Activated CD8-positive, alpha-beta T cell treated with anti-CD3 and anti-CD28 coated beads, Interleukin-2, amount 10 ng/mL, durations not matched to agents 7 days and 5 days (primary cell): ENCODE data around the gene INTS15. TPM values are rescaled to one million over a fixed set of nuclear protein-coding genes. Genes with fewer than 3 reads are reported as not detected.

Source experiments
- ATAC-seq: fragments of 150-1000 bp; cut with Tn5 transposase; one replicate; pipeline ENCODE4 v1.10.0; 2021; ENCODE audit warnings: moderate library complexity
- CTCF ChIA-PET: fragments of 350-600 bp; sonication (Branson Sonifier 250); formaldehyde crosslinking; loops from one replicate; lab custom pipeline; 2021; ENCODE audit warnings: antibody characterized with exemption; lab: Charles Lee
- POLR2A ChIA-PET: fragments of 350-600 bp; sonication (Branson Sonifier 250); formaldehyde crosslinking; loops from one replicate; lab custom pipeline; 2021; ENCODE audit warnings: antibody characterized with exemption; lab: Charles Lee
- DNase-seq: peaks from one replicate; pipeline ENCODE4 v3.0.0-alpha.2; 2020
- H3K27ac Mint-ChIP-seq: one replicate; pipeline ENCODE4 v1.8.0; 2021; ENCODE audit warnings: mild to moderate bottlenecking, mixed read lengths
- H3K27me3 Mint-ChIP-seq: one replicate; pipeline ENCODE4 v1.8.0; 2021; ENCODE audit warnings: low read depth, mixed read lengths
- H3K36me3 Mint-ChIP-seq: one replicate; pipeline ENCODE4 v1.8.0; 2021; ENCODE audit warnings: low read depth, mixed read lengths
- H3K4me1 Mint-ChIP-seq: one replicate; pipeline ENCODE4 v1.8.0; 2021; ENCODE audit warnings: low read depth, mixed read lengths
- H3K4me3 Mint-ChIP-seq: one replicate; pipeline ENCODE4 v1.8.0; 2021; ENCODE audit warnings: mild to moderate bottlenecking, mixed read lengths
- H3K9me3 Mint-ChIP-seq: one replicate; pipeline ENCODE4 v1.8.0; 2022; ENCODE audit warnings: mixed read lengths; ENCODE audit not compliant: insufficient read depth
- total RNA-seq, 2 experiments: library from RNA; stranded (reverse); gene quantifications; one replicate each; pipeline ENCODE4 v1.2.3, GENCODE V29; 2021

Gene INTS15
- total RNA-seq, 2 experiments from 2014 or later: 40.9 to 42.7 TPM

DNA sequence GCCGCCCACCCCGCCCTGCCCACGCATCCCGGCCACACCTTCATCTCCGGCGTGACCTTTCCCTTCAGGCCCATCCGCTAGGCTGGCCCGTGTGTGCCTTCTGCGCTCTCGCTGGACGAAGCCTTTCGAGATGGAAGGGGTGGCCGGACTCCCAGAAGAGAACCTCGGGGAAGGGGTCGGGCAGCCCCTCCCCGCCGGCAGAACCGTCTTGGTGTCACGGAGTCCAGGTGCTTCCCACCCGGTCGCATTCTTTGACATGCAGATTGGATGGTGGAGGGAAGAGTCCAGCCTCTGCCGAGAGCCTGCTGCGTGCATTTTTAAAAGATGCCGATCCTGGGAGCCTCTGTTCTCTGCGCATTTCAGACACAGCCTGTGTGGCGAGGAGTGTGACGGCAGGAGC, 18.3 kb downstream of the INTS15 start:
- Mint-ChIP-seq H3K4me1 (peaks cover 4% of the 10 kb centered on the region), H3K9me3 (no peaks in the 10 kb centered on the region), H3K27me3 (peaks cover 4% of the 10 kb centered on the region), H3K36me3 (peaks cover 24% of the 10 kb centered on the region), H3K4me3 (no peak overlapping the region), H3K27ac (no peak overlapping the region)
- CTCF ChIA-PET: no interaction called here
- ATAC-seq: no peak
- no peak for DNase-seq
- POLR2A ChIA-PET: no interaction called here

DNA sequence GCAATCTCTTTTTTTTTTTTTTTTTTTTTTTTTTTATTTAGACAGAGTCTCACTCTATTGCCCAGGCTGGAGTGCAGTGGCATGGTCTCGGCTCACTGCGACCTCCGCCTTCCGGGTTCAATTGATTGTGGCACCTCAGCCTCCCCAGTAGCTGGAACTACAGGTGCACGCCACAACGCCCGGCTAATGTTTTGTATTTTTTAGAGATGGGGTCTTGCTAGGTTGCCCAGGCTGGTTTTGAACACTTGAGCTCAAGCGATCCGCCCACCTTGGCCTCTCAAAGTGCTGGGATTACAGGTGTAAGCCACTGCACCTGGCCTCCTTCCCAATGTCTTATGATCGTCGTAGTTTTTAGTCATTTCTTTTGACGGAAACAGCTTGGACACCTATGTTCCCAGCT, 19.0 kb downstream of the INTS15 start:
- Mint-ChIP-seq H3K4me1 (peaks cover 4% of the 10 kb centered on the region), H3K27me3 (peaks cover 6% of the 10 kb centered on the region), H3K4me3 (no peak overlapping the region), H3K9me3 (no peaks in the 10 kb centered on the region), H3K36me3 (peaks cover 21% of the 10 kb centered on the region), H3K27ac (no peak overlapping the region)
- ChIA-PET POLR2A (no interaction called here), CTCF (no interaction called here)
- DNase-seq (no peak), ATAC-seq (no peak)

DNA sequence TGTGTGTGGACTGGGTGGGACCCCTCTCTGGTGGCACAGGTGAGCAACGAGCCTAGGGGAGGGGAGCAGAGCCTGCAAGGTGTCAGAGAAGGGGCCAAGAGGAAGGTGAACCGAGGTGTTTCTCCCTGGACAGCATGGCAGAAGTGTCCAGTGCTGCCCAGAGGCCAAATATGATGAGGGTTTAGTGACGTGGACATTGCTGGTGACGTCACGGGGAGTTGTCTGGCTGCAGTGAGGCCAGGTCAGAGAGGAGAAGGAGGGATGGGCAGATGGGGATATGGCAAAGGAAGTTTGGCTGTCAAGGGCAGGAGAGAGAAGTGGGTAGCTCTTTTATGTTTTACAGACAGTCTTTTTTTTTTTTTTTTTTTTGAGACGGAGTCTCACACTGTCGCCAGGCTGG, 23.0 kb downstream of the INTS15 start:
- no peak for DNase-seq

GRCh38 chr7:6613706-6614105, 23.9 kb downstream of the INTS15 start:
- H3K36me3 Mint-ChIP-seq: no peaks in the 10 kb centered on the region
- H3K9me3 Mint-ChIP-seq: no peaks in the 10 kb centered on the region
- ChIA-PET CTCF (no interaction called here), POLR2A (no interaction called here)
- H3K4me3 Mint-ChIP-seq: no peak overlapping the region
- peaks cover 13% of the 10 kb centered on the region for H3K4me1 Mint-ChIP-seq
- no peak overlapping the region for H3K27ac Mint-ChIP-seq
- H3K27me3 Mint-ChIP-seq: peaks cover 25% of the 10 kb centered on the region
- DNase-seq: no peak
- ATAC-seq: no peak

More for the DNA sequence above, 23.0 kb downstream of the INTS15 start:
- ChIA-PET CTCF (no interaction called here), POLR2A (no interaction called here)
- H3K9me3 Mint-ChIP-seq: no peaks in the 10 kb centered on the region
- H3K27ac Mint-ChIP-seq: no peak overlapping the region
- no peak for ATAC-seq
- peaks cover 10% of the 10 kb centered on the region for H3K4me1 Mint-ChIP-seq
- peaks cover 22% of the 10 kb centered on the region for H3K27me3 Mint-ChIP-seq
- no peak overlapping the region for H3K4me3 Mint-ChIP-seq
- H3K36me3 Mint-ChIP-seq: no peaks in the 10 kb centered on the region

DNA sequence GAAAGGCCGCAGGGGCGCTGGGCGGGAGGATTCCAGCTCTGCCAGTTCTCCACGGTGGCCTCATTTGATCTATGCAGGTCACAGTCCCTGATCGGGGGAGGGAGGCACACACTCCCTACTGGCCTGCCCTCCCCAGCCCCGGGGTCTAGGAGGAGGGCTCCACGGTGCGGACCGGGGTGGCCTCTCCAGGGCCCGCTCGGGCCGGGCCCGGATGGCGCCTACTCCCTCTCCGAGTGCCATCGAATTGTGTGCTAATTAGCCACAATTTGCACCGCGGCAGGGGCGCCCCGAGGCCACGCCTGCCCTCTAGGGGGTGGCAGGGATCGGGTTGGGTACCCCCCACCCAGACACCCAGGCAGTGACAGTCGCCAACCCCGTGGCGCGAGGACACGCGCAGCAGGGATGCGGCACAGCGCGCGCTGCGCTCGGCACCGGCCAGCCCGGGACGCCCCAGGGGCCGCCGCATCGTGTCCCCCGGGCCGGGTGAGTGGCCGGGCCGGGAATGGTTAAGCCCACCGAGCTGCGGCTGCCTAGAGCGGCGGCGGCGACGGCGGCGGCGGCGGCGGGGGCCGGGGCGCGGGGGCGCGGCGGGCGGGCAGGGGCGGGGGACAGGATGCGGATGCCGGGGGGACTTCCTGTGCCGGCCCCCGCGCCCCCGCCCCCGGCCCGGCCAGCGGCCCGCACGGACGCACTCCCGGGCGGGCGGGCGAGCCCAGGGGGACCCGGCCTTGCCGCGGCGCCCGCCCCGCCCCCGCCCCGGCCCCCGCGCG, 25.3 kb downstream of the INTS15 start, which contains the start of gene ZNF853:
Gene ZNF853, plus strand, starts transcription at position 658 of the 770 bp plus-strand sequence. CDS start 565 bp downstream, outside the sequence.
- Mint-ChIP-seq H3K4me3 (peak within 1 kb of the TSS; percentile 59), H3K9me3 (no peaks in the 10 kb centered on the region), H3K27me3 (peaks cover 25% of the 10 kb centered on the region), H3K27ac (peak within 1 kb of the TSS; percentile 30), H3K4me1 (peaks cover 26% of the 10 kb centered on the region), H3K36me3 (no peaks in the 10 kb centered on the region)
- ChIA-PET CTCF (no interaction called here), POLR2A (no interaction called here)
- peak; percentile 49 for ATAC-seq
- DNase-seq: no peak

- DNase-seq: no peak
- CTCF ChIA-PET: no interaction called here
- H3K4me1 Mint-ChIP-seq: peaks cover 34% of the 10 kb centered on the region
- no peak overlapping the region for H3K27ac Mint-ChIP-seq
- peaks cover 25% of the 10 kb centered on the region for H3K27me3 Mint-ChIP-seq
- ATAC-seq: peak; percentile 25
- peak overlapping the region; percentile 36 for H3K4me3 Mint-ChIP-seq
- H3K9me3 Mint-ChIP-seq: no peaks in the 10 kb centered on the region
- POLR2A ChIA-PET: interaction anchor here (0.7 kb wide), 1 partner anchor 227 kb away, joined by 3 read pairs; no protein-coding TSS in a partner anchor
- H3K36me3 Mint-ChIP-seq: no peaks in the 10 kb centered on the region
Measured at GRCh38 chr7:6615723-6616555, 26.1 kb downstream of the INTS15 start.

GRCh38 chr7:6616854-6617643, 27.2 kb downstream of the INTS15 start:
- no peaks in the 10 kb centered on the region for H3K9me3 Mint-ChIP-seq
- peaks cover 6% of the 10 kb centered on the region for H3K36me3 Mint-ChIP-seq
- H3K4me3 Mint-ChIP-seq: no peak overlapping the region
- peaks cover 38% of the 10 kb centered on the region for H3K4me1 Mint-ChIP-seq
- ChIA-PET CTCF (no interaction called here), POLR2A (interaction anchor here (0.6 kb wide), 1 partner anchor 104 kb away, joined by 3 read pairs; no protein-coding TSS in a partner anchor)
- DNase-seq (no peak), ATAC-seq (no peak)
- H3K27ac Mint-ChIP-seq: no peak overlapping the region
- peaks cover 25% of the 10 kb centered on the region for H3K27me3 Mint-ChIP-seq

- Mint-ChIP-seq H3K27ac (no peak overlapping the region), H3K27me3 (peaks cover 21% of the 10 kb centered on the region), H3K4me1 (peaks cover 46% of the 10 kb centered on the region), H3K4me3 (no peak overlapping the region), H3K9me3 (no peaks in the 10 kb centered on the region), H3K36me3 (peaks cover 6% of the 10 kb centered on the region)
- CTCF ChIA-PET: no interaction called here
- POLR2A ChIA-PET: no interaction called here
- no peak for DNase-seq
- ATAC-seq: no peak
Measured at GRCh38 chr7:6618621-6619020, 28.8 kb downstream of the INTS15 start.

- Mint-ChIP-seq H3K4me3 (peak overlapping the region; percentile 23), H3K36me3 (peaks cover 6% of the 10 kb centered on the region), H3K27ac (peak overlapping the region; percentile 81), H3K9me3 (no peaks in the 10 kb centered on the region), H3K4me1 (peaks cover 52% of the 10 kb centered on the region), H3K27me3 (peaks cover 14% of the 10 kb centered on the region)
- ATAC-seq: peak; percentile 46
- CTCF ChIA-PET: no interaction called here
- DNase-seq: no peak
- POLR2A ChIA-PET: no interaction called here
Measured at GRCh38 chr7:6619961-6620360, 30.1 kb downstream of the INTS15 start.

GRCh38 chr7:6621195-6622133, 31.6 kb downstream of the INTS15 start:
- ATAC-seq: no peak
- DNase-seq: no peak
- H3K4me1 Mint-ChIP-seq: peaks cover 49% of the 10 kb centered on the region
- ChIA-PET POLR2A (interaction anchor here (0.7 kb wide), 1 partner anchor 1096 kb away, joined by 3 read pairs; no protein-coding TSS in a partner anchor), CTCF (interaction anchor here (1.1 to 1.5 kb wide), 3 partner anchors 15 to 63 kb away, joined by 3 to 6 read pairs (median 4); partner anchors contain the start of genes INTS15 and ZNF316)
- H3K27me3 Mint-ChIP-seq: peaks cover 10% of the 10 kb centered on the region
- no peak overlapping the region for H3K4me3 Mint-ChIP-seq
- peaks cover 6% of the 10 kb centered on the region for H3K36me3 Mint-ChIP-seq
- peak overlapping the region; percentile 14 for H3K27ac Mint-ChIP-seq
- H3K9me3 Mint-ChIP-seq: no peaks in the 10 kb centered on the region
